Lung (tissue), 12 donors: ENCODE measurements around the gene LCN10. TPM values are rescaled to one million over a fixed set of nuclear protein-coding genes. Genes with fewer than 3 reads are reported as not detected.

Experiments
- ATAC-seq: fragments of 200-7000 bp; cut with Tn5 transposase; one replicate; pipeline ENCODE4 v1.9.1; 2020; ENCODE audit warnings: moderate number of reproducible peaks; ENCODE audit not compliant: insufficient read depth, low FRiP score
- DNase-seq, 3 donors: peaks; one replicate each; pipeline ENCODE4 v3.0.0-alpha.2; 2013 to 2017
- H3K27ac ChIP-seq, 2 donors: one replicate each; pipeline ENCODE4 v1.5.1; 2013; ENCODE audit warnings: mild to moderate bottlenecking in 2 of 2, moderate library complexity in 2 of 2, control low read depth in 1 of 2, inconsistent platforms in 1 of 2, low read depth in 1 of 2, low read length in 1 of 2
- H3K27me3 ChIP-seq, 3 donors: one replicate each; pipeline ENCODE4 v1.5.1; 2013; ENCODE audit warnings: low read length in 2 of 3; ENCODE audit not compliant: control insufficient read depth in 3 of 3, insufficient read depth in 3 of 3
- H3K36me3 ChIP-seq, 4 donors: one replicate each; pipeline ENCODE4 v1.5.1; 2013; ENCODE audit warnings: low read length in 4 of 4, mild to moderate bottlenecking in 1 of 4, moderate library complexity in 1 of 4; ENCODE audit not compliant: control insufficient read depth in 4 of 4, insufficient read depth in 4 of 4
- H3K4me1 ChIP-seq, 5 donors: one replicate each; pipeline ENCODE4 v1.5.1; 2013; ENCODE audit warnings: low read length in 5 of 5, mild to moderate bottlenecking in 2 of 5, moderate library complexity in 1 of 5; ENCODE audit not compliant: control insufficient read depth in 5 of 5, insufficient read depth in 5 of 5
- H3K4me3 ChIP-seq: one replicate; pipeline ENCODE4 v1.5.1; 2013; ENCODE audit warnings: mild to moderate bottlenecking, control low read depth, moderate library complexity
- H3K9ac ChIP-seq, 2 donors: one replicate each; pipeline ENCODE4 v1.5.1; 2013; ENCODE audit warnings: low read length in 2 of 2, control low read depth in 1 of 2; ENCODE audit not compliant: insufficient read depth in 1 of 2
- H3K9me3 ChIP-seq, 4 donors: one replicate each; pipeline ENCODE4 v1.5.1; 2013; ENCODE audit warnings: low read length in 3 of 4, mild to moderate bottlenecking in 1 of 4, moderate library complexity in 1 of 4; ENCODE audit not compliant: control insufficient read depth in 4 of 4, insufficient read depth in 3 of 4
- CTCF ChIP-seq: IDR thresholded peaks from 2 replicates; pipeline ENCODE4 v1.5.1; 2012; ENCODE audit warnings: mild to moderate bottlenecking; ENCODE audit errors: control extremely low read depth, extremely low read depth
- WGBS, 2 donors: extraction: QIAGEN DNeasy Blood & Tissue Kit; methylation state at CpG; one replicate each; pipeline ENCODE4 v1.1.7; 2013; 5-methylcytosine and 5-hydroxymethylcytosine counted together
- polyA plus RNA-seq, 2 donors: library from polyadenylated mRNA; stranded (reverse); fragments of 200-250 nt; gene quantifications; one replicate each; pipeline ENCODE4 v1.2.1, GENCODE V29; 2013
- total RNA-seq, 2 donors: library from RNA; depleted of rRNA in 1 of 2; stranded (reverse); fragments of >200 nt in 1 of 2; gene quantifications; one replicate each; pipeline ENCODE4 v1.2.1, GENCODE V29; 2014 to 2021
- donor health status: control.
- donor health status: control.
- donor health status: Bipolar disorder and iron deficiency.
- donor health status: healthy.
- donor health status: DM: yes; HTN: yes; CAD: no.

Gene LCN10
- total and polyA plus RNA-seq, 4 donors: 0.72 to 6.4 (median 4.7) TPM; not detected in 1

GRCh38 chr9:136748666-136749611, 6.2 kb upstream of the LCN10 start:
- Histone ChIP-seq H3K27ac (no peak overlapping the region), H3K36me3 (no peaks in the 10 kb centered on the region), H3K4me1 (no peaks in the 10 kb centered on the region), H3K4me3 (no peak overlapping the region), H3K9ac (no peak overlapping the region), H3K9me3 (peaks cover 0 to 4% (median 0%) of the 10 kb centered on the region in 4 donors), H3K27me3 (no peaks in the 10 kb centered on the region)
- no peak for ATAC-seq
- no peak for TF ChIP-seq CTCF
- WGBS, 2 donors: 63 to 68% methylated on average over 21 of the region's 21 CpGs
- no peak for DNase-seq

- DNase-seq (no peak), ATAC-seq (no peak)
- no peaks in the 10 kb centered on the region for H3K36me3 ChIP-seq
- 77 to 80% methylated on average over 8 of the region's 8 CpGs for WGBS, 2 donors
- no peak within 1 kb of the TSS for H3K27ac ChIP-seq
- H3K9me3 ChIP-seq: peaks cover 0 to 4% (median 0%) of the 10 kb centered on the region in 4 donors
- no peak within 1 kb of the TSS for H3K4me3 ChIP-seq
- peaks cover 0 to 2% (median 0%) of the 10 kb centered on the region in 3 donors for H3K27me3 ChIP-seq
- H3K4me1 ChIP-seq: no peaks in the 10 kb centered on the region
- no peak within 1 kb of the TSS for H3K9ac ChIP-seq
- no peak for TF ChIP-seq CTCF
Measured at GRCh38 chr9:136748201-136748600, 5.5 kb upstream of the LCN10 start, which contains the start of gene LCN6. LCN6 (minus strand) TSS chr9:136748525; CDS start chr9:136748483, 42 bp downstream.

- no peak overlapping the region for H3K27ac ChIP-seq
- 93 to 94% methylated on average over 22 of the region's 22 CpGs for WGBS, 2 donors
- no peak overlapping the region for H3K9ac ChIP-seq
- DNase-seq: no peak
- peaks cover 0 to 2% (median 0%) of the 10 kb centered on the region in 5 donors for H3K4me1 ChIP-seq
- peaks cover 0 to 4% (median 0%) of the 10 kb centered on the region in 4 donors for H3K9me3 ChIP-seq
- H3K36me3 ChIP-seq: no peaks in the 10 kb centered on the region
- no peak for TF ChIP-seq CTCF
- peaks cover 0 to 4% (median 0%) of the 10 kb centered on the region in 3 donors for H3K27me3 ChIP-seq
- ATAC-seq: no peak
- no peak overlapping the region for H3K4me3 ChIP-seq
Measured at GRCh38 chr9:136747161-136748060, 4.7 kb upstream of the LCN10 start.
